HEK293 (cell line): ENCODE data around the gene KLHL11.

ENCODE experiments used
- CTCF ChIA-PET: fragments of 350-600 bp; formaldehyde crosslinking; extraction: SDS; loops from one replicate; lab custom pipeline; 2021; ENCODE audit warnings: antibody characterized with exemption; lab: Yijun Ruan, JAX
- POLR2A ChIA-PET: fragments of 300-600 bp; formaldehyde crosslinking; extraction: SDS; loops from one replicate; lab custom pipeline; 2020; ENCODE audit warnings: antibody characterized with exemption, inconsistent platforms; lab: Yijun Ruan, JAX
- H3K27ac ChIP-seq: fragments of 200-500 bp; sonication (Bioruptor generic); 2 replicates; pipeline ENCODE4 v1.5.1; 2014; ENCODE audit warnings: low read depth, low read length, control low read depth, inconsistent platforms; ENCODE audit errors: extremely low read depth
- H3K36me3 ChIP-seq, 2 experiments: fragments of 200-500 bp in 1 of 2; sonication (Bioruptor generic) in 1 of 2; 1 replicate in 1 of 2; 2 replicates in 1 of 2; pipeline ENCODE4 v1.5.1; 2014 to 2017; ENCODE audit warnings: inconsistent platforms in 2 of 2, low read length in 2 of 2; ENCODE audit not compliant: control insufficient read depth in 2 of 2, insufficient read depth in 1 of 2
- H3K4me1 ChIP-seq: fragments of 200-500 bp; sonication (Bioruptor generic); 2 replicates; pipeline ENCODE4 v1.5.1; 2014; ENCODE audit warnings: mild to moderate bottlenecking, low read length, inconsistent platforms; ENCODE audit not compliant: control insufficient read depth, insufficient read depth
- H3K4me3 ChIP-seq: 2 replicates; pipeline ENCODE4 v1.5.1; 2011; ENCODE audit warnings: low read depth, mild to moderate bottlenecking, control low read depth, low read length, moderate library complexity
- H3K9me3 ChIP-seq: fragments of 200-500 bp; sonication (Bioruptor generic); 2 replicates; pipeline ENCODE4 v1.5.1; 2014; ENCODE audit warnings: low read depth, low read length, inconsistent platforms; ENCODE audit not compliant: control insufficient read depth, insufficient read depth
- EGR2 ChIP-seq: fragments of 450-650 bp; formaldehyde crosslinking; IDR thresholded peaks from 2 replicates; pipeline ENCODE4 v1.5.1; 2016; ENCODE audit warnings: low read depth, missing biosample characterization, missing genetic modification characterization
- GLI4 ChIP-seq: fragments of 450-650 bp; formaldehyde crosslinking; IDR thresholded peaks from 2 replicates; pipeline ENCODE4 v1.5.1; 2016; ENCODE audit warnings: missing biosample characterization, missing genetic modification characterization
- GLIS2 ChIP-seq: fragments of 450-650 bp; formaldehyde crosslinking; IDR thresholded peaks from 2 replicates; pipeline ENCODE4 v1.5.1; 2016; ENCODE audit warnings: missing biosample characterization, missing genetic modification characterization
- PRDM1 ChIP-seq: fragments of 450-650 bp; formaldehyde crosslinking; IDR thresholded peaks from 2 replicates; pipeline ENCODE4; 2016; ENCODE audit warnings: missing biosample characterization, missing genetic modification characterization
- SCRT2 ChIP-seq: fragments of 450-650 bp; formaldehyde crosslinking; IDR thresholded peaks from 2 replicates; pipeline ENCODE4 v1.5.1; 2016; ENCODE audit warnings: missing biosample characterization, missing genetic modification characterization
- WT1 ChIP-seq: fragments of 450-650 bp; formaldehyde crosslinking; IDR thresholded peaks from 2 replicates; pipeline ENCODE4 v1.5.1; 2016; ENCODE audit warnings: missing biosample characterization, missing genetic modification characterization
- ZBTB8A ChIP-seq: fragments of 450-650 bp; formaldehyde crosslinking; IDR thresholded peaks from 2 replicates; pipeline ENCODE4 v1.5.1; 2016; ENCODE audit warnings: missing biosample characterization, missing genetic modification characterization
- ZNF10 ChIP-seq: fragments of 450-650 bp; formaldehyde crosslinking; IDR thresholded peaks from 2 replicates; pipeline ENCODE4 v1.5.1; 2017; ENCODE audit warnings: missing biosample characterization, missing genetic modification characterization
- ZNF155 ChIP-seq: fragments of 450-650 bp; formaldehyde crosslinking; IDR thresholded peaks from 2 replicates; pipeline ENCODE4 v1.5.1; 2016; ENCODE audit warnings: missing biosample characterization, missing genetic modification characterization
- ZNF2 ChIP-seq: fragments of 450-650 bp; formaldehyde crosslinking; IDR thresholded peaks from 2 replicates; pipeline ENCODE4 v1.5.1; 2016; ENCODE audit warnings: missing biosample characterization, missing genetic modification characterization
- ZNF221 ChIP-seq: fragments of 450-650 bp; formaldehyde crosslinking; IDR thresholded peaks from 2 replicates; pipeline ENCODE4 v1.5.1; 2017; ENCODE audit warnings: missing biosample characterization, missing genetic modification characterization, borderline replicate concordance
- ZNF560 ChIP-seq: fragments of 450-650 bp; formaldehyde crosslinking; IDR thresholded peaks from 2 replicates; pipeline ENCODE4 v1.5.1; 2017; ENCODE audit warnings: missing biosample characterization, missing genetic modification characterization, borderline replicate concordance
- ZNF664 ChIP-seq: fragments of 450-650 bp; formaldehyde crosslinking; IDR thresholded peaks from 2 replicates; pipeline ENCODE4 v1.5.1; 2016; ENCODE audit warnings: missing biosample characterization, missing genetic modification characterization
- ZNF776 ChIP-seq: fragments of 450-650 bp; formaldehyde crosslinking; IDR thresholded peaks from 2 replicates; pipeline ENCODE4 v1.5.0; 2017; ENCODE audit warnings: missing biosample characterization, missing genetic modification characterization, borderline replicate concordance
- ZNF785 ChIP-seq: fragments of 450-650 bp; formaldehyde crosslinking; IDR thresholded peaks from 2 replicates; pipeline ENCODE4 v1.5.1; 2016; ENCODE audit warnings: missing biosample characterization, missing genetic modification characterization
- TF ChIP-seq, protein P1 (sequence below): sonication (generic); formaldehyde crosslinking; IDR thresholded peaks from 2 replicates; pipeline ENCODE4 v1.8.1; 2022; ENCODE audit warnings: mild to moderate bottlenecking, moderate library complexity, missing genetic modification reagents
- TF ChIP-seq, protein P2 (sequence below): fragments of 450-650 bp; formaldehyde crosslinking; IDR thresholded peaks from 2 replicates; pipeline ENCODE4 v1.5.1; 2016; ENCODE audit warnings: missing biosample characterization, missing genetic modification characterization
- TF ChIP-seq, protein P3 (sequence below): fragments of 450-650 bp; formaldehyde crosslinking; IDR thresholded peaks from 2 replicates; pipeline ENCODE4 v1.5.1; 2016; ENCODE audit warnings: missing biosample characterization, missing genetic modification characterization
- TF ChIP-seq, protein P4 (sequence below): fragments of 450-650 bp; formaldehyde crosslinking; conservative IDR thresholded peaks from 2 replicates; pipeline ENCODE4 v1.5.1; 2016; ENCODE audit warnings: low read depth, missing biosample characterization, missing genetic modification characterization

KLHL11 gene

DNA sequence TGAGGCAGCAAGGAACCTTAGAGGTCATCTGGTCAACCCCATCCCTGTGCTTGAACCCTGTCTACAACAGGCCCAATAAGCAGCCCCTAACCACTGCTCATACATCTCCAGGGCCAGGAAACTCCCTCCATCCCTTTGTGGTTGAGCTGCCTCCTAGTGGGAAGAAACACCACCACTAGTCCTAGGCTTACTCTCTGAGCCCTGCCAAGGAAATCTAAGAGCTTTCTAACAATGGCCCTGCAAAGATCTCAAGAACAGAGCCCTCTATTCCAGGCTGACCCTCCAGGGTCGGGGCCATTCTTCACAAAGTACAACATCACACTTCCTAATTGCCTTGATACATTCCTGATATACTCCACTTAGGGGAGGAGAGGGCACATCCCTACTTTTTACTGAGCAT lies 47.7 kb upstream of the KLHL11 start:
- no peak for TF ChIP-seq ZBTB8A
- TF ChIP-seq ZNF664 (tag by site-specific recombination), result 0 out of 2 replicates have a peak, but pooled peaks have one; percentile 62
- no peak overlapping the region for H3K27ac ChIP-seq
- peaks cover 13% of the 10 kb centered on the region for H3K4me1 ChIP-seq
- peaks cover 29 to 68% of the 10 kb centered on the region in 2 experiments for H3K36me3 ChIP-seq
- ChIA-PET CTCF (interaction anchor here (0.5 to 1.0 kb wide), 9 partner anchors 13 to 395 kb away, joined by 3 to 6 read pairs (median 3); no protein-coding TSS in a partner anchor), POLR2A (interaction anchor here (1.0 kb wide), 1 partner anchor 19 kb away, joined by 3 read pairs; no protein-coding TSS in a partner anchor)
- no peaks in the 10 kb centered on the region for H3K9me3 ChIP-seq
- H3K4me3 ChIP-seq, result no peak overlapping the region

DNA sequence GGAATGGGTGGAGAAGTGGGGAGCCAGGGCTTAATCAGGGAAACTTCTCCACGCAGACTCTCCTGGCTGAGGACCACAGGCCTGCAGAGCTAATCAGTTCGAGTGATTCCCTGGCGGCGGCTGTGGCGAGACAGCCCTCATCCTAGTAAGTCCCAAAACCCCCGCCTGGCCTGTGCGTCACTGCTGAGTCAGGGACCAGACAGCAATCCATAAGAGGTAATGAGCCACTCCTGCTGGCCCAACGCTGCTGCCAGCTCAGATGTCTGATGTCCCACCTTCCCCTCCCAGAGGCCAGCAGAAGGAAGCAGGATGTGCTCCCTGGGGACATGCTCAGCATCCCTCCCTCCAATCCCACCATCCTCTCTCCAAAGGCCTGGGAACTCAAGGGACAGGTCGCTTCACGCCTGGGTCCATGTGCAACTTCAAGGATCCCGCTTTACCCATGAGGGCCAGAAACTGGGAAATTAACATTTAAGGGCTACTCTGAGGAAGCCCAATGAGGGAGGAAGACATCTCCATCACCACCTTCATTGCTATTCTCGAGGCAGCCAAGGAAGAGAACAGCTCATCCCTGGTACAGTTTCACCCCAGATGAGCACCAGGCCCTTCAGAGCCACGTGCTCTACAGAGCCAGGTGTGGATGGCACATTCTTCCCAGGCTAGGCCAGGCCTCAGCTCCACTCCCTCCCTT lies 45.6 kb upstream of the KLHL11 start:
- ChIA-PET CTCF (interaction anchor here (0.7 to 1.4 kb wide), 5 partner anchors 18 to 1035 kb away, joined by 3 to 4 read pairs (median 4); no protein-coding TSS in a partner anchor), POLR2A (interaction anchor here (4.6 kb wide), 1 partner anchor 7 kb away, joined by 26 read pairs; the partner anchor contains the start of gene ACLY)
- H3K9me3 ChIP-seq, result no peaks in the 10 kb centered on the region
- no peak for TF ChIP-seq GLI4
- no peak for TF ChIP-seq ZNF776 (tag by site-specific recombination)
- TF ChIP-seq, protein P1, sequence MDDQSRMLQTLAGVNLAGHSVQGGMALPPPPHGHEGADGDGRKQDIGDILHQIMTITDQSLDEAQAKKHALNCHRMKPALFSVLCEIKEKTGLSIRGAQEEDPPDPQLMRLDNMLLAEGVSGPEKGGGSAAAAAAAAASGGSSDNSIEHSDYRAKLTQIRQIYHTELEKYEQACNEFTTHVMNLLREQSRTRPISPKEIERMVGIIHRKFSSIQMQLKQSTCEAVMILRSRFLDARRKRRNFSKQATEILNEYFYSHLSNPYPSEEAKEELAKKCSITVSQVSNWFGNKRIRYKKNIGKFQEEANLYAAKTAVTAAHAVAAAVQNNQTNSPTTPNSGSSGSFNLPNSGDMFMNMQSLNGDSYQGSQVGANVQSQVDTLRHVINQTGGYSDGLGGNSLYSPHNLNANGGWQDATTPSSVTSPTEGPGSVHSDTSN (CRISPR knock-in tag), result no peak
- TF ChIP-seq, protein P2, sequence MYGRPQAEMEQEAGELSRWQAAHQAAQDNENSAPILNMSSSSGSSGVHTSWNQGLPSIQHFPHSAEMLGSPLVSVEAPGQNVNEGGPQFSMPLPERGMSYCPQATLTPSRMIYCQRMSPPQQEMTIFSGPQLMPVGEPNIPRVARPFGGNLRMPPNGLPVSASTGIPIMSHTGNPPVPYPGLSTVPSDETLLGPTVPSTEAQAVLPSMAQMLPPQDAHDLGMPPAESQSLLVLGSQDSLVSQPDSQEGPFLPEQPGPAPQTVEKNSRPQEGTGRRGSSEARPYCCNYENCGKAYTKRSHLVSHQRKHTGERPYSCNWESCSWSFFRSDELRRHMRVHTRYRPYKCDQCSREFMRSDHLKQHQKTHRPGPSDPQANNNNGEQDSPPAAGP (tag by site-specific recombination), result peak; percentile 81
- peaks cover 5% of the 10 kb centered on the region; the same call in 1 of the 2 replicates for H3K4me1 ChIP-seq
- H3K4me3 ChIP-seq, result no peak overlapping the region
- H3K27ac ChIP-seq, result no peak overlapping the region
- H3K36me3 ChIP-seq, result peaks cover 38 to 89% of the 10 kb centered on the region in 2 experiments

DNA sequence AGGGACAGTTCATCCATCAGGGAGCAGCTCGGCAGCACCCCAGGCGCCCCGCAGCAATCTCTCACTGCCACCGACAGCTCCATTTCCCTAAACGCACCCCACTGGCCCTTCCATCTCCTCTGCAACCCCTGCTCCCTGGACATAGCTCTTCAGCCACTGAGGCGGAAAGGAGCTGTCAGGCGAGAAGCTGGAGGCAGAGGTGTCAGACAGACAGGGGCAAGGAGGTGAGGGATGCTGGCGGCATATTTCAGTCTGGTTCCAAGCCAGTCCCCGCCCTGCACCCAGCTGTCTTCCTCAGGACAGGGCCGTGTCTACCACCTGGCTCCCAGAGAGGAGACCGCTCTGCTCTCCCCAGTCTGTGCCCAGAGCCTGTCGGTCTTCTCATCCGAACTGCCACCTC lies 43.9 kb upstream of the KLHL11 start:
- ChIA-PET CTCF (interaction anchor here (0.5 kb wide), 1 partner anchor 972 kb away, joined by 4 read pairs; no protein-coding TSS in a partner anchor), POLR2A (interaction anchor here (0.6 to 4.6 kb wide), 5 partner anchors 9 to 107 kb away, joined by 3 to 26 read pairs (median 3); partner anchors contain the start of genes ACLY and ODAD4)
- no peak overlapping the region for H3K27ac ChIP-seq
- no peaks in the 10 kb centered on the region for H3K9me3 ChIP-seq
- no peaks in the 10 kb centered on the region for H3K4me1 ChIP-seq
- TF ChIP-seq ZNF221 (no peak), ZNF155 (tag by site-specific recombination) (no peak), SCRT2 (tag by site-specific recombination) (no peak), ZNF560 (tag by site-specific recombination) (no peak), EGR2 (tag by site-specific recombination) (no peak), ZNF10 (no peak), ZNF2 (no peak), GLIS2 (tag by site-specific recombination) (no peak), WT1 (tag by site-specific recombination) (no peak), ZNF785 (tag by site-specific recombination) (no peak), PRDM1 (no peak)
- TF ChIP-seq, protein P3, sequence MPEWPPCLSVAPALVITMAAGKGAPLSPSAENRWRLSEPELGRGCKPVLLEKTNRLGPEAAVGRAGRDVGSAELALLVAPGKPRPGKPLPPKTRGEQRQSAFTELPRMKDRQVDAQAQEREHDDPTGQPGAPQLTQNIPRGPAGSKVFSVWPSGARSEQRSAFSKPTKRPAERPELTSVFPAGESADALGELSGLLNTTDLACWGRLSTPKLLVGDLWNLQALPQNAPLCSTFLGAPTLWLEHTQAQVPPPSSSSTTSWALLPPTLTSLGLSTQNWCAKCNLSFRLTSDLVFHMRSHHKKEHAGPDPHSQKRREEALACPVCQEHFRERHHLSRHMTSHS (tag by site-specific recombination), result no peak
- TF ChIP-seq, protein P4, sequence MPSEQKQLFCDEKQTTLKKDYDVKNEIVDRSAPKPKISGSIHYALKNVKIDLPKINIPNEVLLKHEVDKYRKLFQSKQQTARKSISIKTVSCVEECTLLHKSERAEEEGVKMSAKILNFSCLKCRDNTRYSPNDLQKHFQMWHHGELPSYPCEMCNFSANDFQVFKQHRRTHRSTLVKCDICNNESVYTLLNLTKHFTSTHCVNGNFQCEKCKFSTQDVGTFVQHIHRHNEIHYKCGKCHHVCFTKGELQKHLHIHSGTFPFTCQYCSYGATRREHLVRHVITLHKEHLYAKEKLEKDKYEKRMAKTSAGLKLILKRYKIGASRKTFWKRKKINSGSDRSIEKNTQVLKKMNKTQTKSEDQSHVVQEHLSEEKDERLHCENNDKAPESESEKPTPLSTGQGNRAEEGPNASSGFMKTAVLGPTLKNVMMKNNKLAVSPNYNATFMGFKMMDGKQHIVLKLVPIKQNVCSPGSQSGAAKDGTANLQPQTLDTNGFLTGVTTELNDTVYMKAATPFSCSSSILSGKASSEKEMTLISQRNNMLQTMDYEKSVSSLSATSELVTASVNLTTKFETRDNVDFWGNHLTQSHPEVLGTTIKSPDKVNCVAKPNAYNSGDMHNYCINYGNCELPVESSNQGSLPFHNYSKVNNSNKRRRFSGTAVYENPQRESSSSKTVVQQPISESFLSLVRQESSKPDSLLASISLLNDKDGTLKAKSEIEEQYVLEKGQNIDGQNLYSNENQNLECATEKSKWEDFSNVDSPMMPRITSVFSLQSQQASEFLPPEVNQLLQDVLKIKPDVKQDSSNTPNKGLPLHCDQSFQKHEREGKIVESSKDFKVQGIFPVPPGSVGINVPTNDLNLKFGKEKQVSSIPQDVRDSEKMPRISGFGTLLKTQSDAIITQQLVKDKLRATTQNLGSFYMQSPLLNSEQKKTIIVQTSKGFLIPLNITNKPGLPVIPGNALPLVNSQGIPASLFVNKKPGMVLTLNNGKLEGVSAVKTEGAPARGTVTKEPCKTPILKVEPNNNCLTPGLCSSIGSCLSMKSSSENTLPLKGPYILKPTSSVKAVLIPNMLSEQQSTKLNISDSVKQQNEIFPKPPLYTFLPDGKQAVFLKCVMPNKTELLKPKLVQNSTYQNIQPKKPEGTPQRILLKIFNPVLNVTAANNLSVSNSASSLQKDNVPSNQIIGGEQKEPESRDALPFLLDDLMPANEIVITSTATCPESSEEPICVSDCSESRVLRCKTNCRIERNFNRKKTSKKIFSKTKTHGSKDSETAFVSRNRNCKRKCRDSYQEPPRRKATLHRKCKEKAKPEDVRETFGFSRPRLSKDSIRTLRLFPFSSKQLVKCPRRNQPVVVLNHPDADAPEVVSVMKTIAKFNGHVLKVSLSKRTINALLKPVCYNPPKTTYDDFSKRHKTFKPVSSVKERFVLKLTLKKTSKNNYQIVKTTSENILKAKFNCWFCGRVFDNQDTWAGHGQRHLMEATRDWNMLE (tag by site-specific recombination), result no peak
- peaks cover 51 to 100% of the 10 kb centered on the region in 2 experiments for H3K36me3 ChIP-seq
- H3K4me3 ChIP-seq, result no peak overlapping the region
